Non-pigmented ciliary epithelial cell (primary cell): Measurements from ENCODE around the gene SEMA4C.

Experiments used
- DNase-seq: peaks from one replicate; pipeline ENCODE4 v3.0.0-alpha.2; 2010; ENCODE audit warnings: low read depth

SEMA4C gene

DNA sequence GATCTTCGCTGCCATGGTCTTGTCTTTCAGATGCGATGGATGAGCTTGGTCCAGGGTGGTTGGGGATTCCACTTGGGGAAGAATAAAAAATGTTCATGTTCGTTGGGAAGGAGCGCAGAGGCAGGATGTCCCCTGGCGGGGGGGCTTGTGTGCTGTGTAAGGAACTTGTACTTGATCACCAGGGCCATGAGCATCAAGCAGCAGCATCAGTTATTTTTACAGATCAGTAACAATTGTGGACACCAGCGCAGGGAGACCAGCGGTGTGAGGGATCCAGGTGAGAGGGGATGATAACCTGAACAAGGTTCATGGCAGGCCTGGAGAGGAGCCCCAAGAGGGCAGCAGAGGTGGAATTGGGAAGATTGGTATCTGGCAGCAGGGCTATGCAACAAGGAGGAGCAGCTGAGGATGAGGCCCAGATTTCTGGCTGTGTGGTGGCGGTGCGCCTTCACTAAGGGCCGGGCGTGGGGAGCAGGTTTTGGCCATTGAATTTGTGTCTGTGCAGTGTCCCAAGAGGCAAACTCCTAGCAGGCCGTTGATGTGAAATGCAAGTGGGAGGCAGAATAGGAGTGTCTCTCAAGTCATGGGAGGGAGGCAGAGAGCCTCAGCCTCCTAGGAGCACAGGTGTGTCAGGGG, 49.9 kb downstream of the SEMA4C start:
- DNase-seq: no peak

DNA sequence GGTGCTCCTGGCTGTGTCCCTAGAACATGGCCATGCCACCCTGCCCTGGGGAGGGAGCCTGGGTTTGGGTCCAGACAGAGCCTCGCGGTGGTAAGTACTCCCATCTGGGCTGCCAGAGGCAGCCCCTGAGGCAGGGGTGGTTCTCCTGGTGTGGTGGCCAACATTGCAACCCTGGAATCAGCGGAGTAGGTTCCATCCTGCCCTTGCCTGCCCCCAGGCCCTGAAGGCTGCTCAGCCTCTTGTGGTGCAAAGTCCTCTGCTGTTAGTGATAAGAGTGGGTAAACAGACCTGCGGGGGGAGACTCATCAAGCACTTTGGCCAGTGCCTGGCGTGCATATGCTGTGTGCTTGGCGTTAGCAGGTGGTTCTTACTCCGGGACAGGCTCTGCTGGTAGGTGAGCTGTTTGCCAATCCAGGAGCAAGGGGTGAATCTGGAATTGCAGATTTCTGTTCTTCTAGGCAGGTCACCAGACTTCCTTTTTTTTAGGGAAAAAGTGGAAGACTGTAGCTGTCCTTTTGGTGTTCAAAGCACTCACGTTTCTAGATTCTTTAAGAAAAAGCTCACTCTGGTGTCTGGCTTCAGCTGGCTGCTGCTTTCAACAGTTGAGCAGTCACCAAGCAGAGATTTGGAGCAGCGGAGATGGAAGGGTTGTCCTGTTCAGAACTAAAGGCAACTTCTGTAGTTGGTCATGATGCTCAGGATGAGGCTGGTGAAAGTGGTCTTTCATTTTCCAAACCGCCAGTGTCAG, 50.6 kb downstream of the SEMA4C start:
- DNase-seq: no peak

DNA sequence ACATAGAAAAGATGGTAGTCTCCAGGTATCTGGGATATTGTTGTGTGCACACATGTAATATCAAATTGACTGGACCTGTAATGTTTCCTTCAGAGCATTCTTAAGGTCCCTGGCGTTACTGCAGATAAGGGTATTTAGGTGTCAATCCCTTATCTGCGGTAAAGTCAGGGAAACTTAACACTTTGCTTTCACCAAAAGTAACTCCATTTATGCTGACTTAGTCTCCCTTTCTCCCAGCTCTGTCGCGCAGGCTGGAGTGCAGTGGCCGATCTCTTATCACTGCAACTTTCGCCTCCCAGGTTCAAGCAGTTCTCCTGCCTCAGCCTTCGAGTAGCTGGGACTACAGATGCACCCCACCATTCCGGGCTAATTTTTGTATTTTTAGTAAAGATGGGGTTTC, 52.0 kb downstream of the SEMA4C start:
- no peak for DNase-seq

DNA sequence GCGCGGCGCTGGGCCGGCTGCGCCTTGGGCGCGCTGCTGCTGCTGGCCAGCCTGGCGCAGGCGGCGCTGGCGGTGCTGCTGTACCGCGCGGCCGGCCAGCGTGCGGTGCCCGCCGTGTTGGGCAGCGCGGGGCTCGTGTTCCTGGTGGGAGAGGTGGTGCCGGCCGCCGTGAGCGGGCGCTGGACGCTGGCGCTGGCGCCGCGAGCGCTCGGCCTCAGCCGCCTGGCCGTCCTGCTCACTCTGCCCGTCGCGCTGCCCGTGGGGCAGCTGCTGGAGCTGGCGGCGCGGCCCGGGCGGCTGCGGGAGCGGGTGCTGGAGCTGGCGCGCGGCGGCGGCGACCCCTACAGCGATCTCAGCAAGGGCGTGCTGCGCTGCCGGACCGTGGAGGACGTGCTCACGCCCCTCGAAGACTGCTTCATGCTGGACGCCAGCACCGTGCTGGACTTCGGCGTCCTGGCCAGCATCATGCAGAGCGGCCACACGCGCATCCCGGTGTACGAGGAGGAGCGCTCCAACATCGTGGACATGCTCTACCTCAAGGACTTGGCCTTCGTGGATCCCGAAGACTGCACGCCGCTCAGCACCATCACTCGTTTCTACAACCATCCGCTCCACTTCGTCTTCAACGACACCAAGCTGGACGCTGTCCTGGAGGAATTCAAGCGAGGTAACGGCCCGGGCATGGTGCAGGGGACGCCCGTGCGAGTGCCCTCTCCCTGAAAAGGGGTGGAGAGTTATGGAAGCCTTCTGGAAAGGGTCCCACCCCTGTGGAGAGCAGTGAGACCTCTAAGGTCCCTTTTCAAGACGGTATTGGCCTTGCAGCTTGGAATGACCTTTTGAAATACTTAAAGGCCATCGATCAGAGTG, 52.8 kb downstream of the SEMA4C start:
- no peak for DNase-seq

DNA sequence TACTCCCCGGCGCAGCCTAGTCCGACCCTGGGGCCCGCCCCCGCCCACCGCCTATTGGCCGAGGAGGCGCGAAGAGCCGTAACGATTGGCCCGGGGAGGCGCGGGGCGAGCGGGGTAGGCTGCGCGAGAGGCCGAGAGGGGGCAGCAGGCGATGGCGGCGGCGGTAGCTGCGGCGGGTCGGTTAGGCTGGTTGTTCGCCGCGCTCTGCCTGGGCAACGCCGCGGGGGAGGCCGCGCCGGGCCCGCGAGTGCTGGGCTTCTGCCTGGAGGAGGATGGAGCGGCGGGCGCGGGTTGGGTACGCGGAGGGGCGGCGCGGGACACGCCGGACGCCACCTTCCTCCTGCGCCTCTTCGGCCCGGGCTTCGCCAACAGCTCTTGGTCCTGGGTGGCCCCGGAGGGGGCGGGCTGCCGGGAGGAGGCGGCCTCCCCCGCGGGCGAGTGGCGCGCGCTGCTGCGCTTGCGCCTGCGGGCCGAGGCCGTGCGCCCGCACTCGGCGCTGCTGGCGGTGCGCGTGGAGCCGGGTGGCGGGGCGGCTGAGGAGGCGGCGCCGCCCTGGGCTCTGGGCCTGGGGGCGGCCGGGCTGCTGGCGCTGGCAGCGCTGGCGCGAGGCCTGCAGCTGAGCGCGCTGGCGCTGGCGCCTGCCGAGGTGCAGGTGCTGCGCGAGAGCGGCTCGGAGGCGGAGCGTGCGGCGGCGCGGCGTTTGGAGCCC, 53.6 kb downstream of the SEMA4C start, which contains the start of gene CNNM3:
Gene CNNM3 (plus strand): TSS at position 142 of the 709 bp plus-strand sequence. CDS start 10 bp downstream, at position 152.
- DNase-seq: peak; percentile 45

DNA sequence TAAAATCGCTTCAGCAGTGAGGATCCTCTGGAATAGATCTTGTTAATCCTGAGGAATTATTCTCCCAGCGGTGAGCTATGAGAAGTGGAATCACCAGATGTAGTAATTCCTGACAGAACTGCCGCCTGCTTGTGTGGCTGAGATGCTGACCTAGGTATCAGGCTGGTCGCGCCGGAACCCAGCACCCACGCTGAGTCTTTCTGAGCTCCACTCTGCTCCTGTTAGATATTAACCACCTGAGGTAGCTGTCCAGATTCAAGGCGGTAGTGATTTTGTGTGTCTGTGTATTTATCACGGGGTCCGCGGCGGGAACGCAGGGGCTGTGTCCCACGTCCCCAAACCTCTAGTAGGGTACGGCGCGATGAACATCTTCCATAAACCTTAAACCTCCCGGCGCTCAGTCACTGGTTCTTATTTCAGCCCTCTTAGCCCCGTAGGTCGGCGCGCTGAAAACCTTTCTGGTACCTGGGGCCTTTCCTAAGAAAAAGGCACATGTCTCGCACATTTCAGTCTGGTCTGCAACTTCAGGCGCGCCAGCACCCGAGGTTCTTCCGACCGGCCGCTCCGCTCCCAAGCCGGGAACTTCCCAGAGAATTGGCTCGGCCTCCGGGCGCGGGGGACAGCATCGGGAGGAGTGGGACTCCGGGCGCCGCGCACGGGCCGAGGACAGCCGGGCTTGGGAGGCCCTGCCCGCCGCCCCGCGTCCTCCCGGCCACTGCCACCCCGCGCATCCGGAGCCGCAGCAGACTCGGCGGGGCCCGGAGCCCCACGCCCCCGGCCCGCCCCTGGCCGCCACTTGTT, 54.4 kb downstream of the SEMA4C start:
- no peak for DNase-seq

DNA sequence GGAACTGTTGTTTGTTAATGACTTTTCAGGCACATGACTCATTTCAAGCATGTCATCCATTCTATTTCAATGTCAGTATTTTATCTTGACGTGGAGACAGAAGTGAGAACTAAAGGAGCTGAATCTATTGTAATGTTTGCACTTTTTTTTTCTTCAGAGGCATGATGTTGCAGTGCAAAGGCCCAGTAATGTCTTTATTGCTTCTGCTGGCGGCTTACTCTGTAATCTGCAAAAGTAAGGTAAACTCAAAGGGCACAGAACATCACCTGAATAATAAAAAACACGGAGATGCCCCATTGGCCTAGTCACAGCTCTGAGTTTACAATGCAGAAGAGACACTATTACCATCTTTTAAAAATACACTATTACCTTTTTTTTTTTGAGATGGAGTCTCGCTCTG, 56.2 kb downstream of the SEMA4C start:
- DNase-seq: no peak

DNA sequence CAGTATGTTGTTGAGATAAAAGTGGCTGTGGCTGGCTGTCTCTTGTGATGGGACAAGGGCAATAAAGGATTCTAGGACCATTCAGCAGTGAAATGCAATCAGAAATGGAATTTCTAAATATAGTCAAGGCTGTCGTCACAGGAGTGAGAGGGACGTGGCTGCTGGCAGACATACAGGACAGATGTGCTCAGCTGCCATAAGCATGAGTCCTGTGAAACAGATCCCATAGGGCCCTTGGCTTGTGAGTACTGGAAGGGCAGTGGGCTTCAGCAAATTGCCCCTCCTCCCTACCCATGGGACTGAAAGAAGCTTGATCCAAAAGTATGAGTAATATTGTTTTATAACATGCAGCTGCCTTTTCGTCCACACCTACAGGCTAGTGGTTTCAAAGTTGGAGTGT, 58.0 kb downstream of the SEMA4C start:
- no peak for DNase-seq

DNA sequence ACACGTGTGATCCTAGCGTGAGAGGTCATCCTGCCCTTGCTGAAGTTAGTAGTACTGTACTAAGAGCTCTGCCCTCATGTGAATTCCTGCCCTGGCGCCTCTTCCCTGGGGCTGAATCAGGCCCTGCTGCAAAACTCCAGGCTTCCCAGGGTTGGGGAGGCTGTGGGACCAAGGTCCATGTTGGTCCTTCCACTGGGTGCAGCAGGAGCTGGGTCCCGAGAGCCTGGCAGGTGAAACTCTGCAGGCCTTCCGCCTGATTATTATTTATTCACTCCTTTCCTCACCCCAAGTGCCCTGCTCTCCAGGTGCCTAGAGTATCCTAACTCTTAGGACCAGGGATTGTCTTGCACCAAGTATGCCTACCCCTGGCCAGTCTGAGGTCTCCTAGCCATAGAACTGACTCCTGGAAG, 59.1 kb downstream of the SEMA4C start:
- DNase-seq: no peak

DNA sequence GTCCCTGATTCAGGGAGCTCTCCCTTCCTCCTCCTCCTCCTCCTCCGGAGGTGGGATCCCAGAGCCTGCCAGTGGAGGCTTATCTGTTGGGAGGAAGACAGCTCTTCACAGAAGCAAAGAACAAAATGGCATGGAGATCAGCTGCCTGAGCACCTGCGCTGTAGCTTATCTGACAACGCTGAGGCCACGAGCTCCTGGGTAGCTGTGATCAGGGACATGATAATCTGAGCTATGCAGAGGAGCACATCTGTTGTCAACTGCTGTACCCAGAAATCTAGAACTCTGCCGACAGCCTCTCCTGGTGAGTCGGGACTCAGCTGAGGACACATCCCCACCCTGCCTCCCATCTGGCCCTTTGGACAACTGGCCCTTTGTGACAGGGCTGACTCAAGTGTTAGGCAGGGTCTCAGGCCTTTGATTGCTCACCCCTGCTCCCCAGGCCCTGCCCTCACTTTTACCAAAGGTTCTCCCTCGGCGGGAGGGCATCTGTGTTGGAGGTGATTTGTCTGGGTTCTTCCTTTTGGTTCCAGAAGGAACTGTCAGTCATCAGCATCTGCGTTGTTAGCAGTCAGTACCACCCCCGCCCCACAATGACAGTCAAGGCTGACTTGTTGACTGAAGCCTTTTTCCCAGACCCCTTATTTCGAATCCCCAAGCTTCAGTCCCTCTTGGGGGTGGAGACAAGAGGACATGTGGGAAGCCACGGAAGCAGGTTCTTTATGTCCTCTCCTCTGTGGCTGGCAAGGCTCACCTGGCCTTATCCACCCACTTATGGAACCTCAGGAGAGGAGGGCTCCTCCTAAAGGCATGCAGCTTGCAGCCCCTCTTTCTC, 59.7 kb downstream of the SEMA4C start:
- DNase-seq: no peak
